HUDEP-2 (cell line): ENCODE measurements around the gene SREK1.
"Not testable (repeated sequence)": the region's sequence is repeated elsewhere in the genome, so short reads cannot be mapped to it uniquely, and the experiment has no call there.

ENCODE experiments used
- DNase-seq, 76 experiments: peaks; one replicate each; lab custom pipeline; 2025; ENCODE audit not compliant: unreplicated experiment in 76 of 76; lab: John Stamatoyannopoulos, UW

The SREK1 gene

DNA sequence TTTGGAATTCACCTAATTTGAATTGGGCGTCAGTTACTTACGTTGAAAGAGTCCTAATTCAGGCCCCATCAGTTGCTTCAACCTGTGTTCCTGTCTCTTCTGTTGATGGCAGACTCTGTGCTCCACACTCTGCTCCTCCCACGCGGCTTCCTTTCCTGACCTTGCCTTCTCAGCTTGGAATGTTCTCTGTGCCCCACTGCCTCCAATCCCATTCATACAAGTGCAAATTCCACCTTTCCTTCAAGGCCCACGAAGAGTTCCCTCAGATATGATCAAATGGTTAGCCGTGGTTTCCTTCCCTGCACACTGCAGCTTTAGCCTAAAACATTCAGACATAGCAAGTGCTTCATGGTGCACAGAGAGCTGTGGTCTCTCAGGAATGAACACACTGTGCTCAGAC lies 65.7 kb downstream of the SREK1 start:
- DNase-seq: no peak

- DNase-seq: no peak
These were observed 69.4 kb downstream of the SREK1 start for GRCh38 chr5:66213533-66213932.

GRCh38 chr5:66222455-66222854 lies 78.4 kb downstream of the SREK1 start:
- DNase-seq: no peak

GRCh38 chr5:66222896-66223295 lies 78.8 kb downstream of the SREK1 start:
- not testable (repeated sequence) for DNase-seq

- peak in 13 of 76 experiments; percentile 0 to 34 (median 15) for DNase-seq
These were observed 79.5 kb downstream of the SREK1 start for GRCh38 chr5:66223637-66224036.

DNA sequence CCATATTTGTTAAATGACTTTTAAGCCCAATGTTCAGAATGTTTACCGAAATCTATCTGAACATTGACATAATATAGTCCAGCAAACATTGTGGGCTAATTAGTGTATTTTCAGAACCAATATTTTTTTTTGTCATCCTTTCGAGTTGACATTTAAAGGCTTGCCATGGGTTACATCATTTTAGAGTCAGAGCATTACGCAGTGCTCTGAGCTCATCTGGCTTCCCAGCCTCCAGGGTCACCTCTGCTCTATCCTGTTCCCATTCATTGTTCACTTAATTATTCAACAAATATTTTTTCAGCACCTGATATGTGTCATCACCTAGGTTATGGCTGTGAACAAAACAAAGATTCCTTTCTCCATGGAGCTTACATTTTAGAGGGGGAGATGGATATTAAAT lies 80.2 kb downstream of the SREK1 start:
- no peak for DNase-seq

DNA sequence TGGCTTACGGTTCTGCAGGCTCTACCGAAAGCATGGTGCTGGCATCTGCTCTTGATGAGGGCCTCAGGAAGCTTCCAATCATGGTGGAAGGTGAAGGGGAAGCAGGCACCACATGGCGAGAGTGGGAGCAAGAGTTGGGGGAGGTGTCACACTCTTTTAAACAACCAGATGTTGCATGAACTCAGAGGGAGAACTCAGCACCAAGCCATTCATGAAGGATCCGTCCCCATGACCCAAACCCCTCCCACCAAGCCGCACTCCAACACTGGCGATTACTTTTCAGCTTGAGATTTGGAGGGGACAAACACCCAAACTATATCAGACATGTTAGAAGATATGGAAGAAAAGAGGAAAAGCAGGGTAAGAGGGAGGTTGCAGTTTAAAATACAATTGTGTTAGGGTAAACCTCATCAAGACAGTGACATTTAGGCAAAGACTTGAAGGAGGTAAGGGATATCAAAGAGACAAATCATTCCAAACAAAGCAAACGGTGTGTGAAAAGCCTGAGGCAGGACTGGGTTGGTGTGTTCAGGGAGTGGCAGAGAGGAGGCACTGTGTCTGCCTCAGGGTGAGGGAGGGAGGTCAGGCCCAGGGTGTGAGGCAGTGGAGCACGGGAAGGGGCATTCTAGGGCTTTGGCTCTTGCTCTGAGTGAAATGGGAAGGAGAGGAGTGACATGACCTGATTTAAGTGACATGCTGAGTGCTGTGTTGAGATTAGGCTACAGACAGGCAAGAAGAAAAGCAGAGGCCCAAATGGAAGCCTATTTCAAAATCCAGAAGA lies 80.9 kb downstream of the SREK1 start:
- DNase-seq: no peak

GRCh38 chr5:66230551-66230950 lies 86.5 kb downstream of the SREK1 start:
- DNase-seq: no peak

- no peak for DNase-seq
These were observed 87.4 kb downstream of the SREK1 start for GRCh38 chr5:66231508-66231907.

GRCh38 chr5:66232275-66232674 lies 88.2 kb downstream of the SREK1 start:
- DNase-seq: no peak

- DNase-seq: no peak
These were observed 88.8 kb downstream of the SREK1 start for GRCh38 chr5:66232706-66233445.
